Cardiac muscle cell (in vitro differentiated cells and primary cell): ENCODE data around the gene UVSSA. TPM values are rescaled to one million over a fixed set of nuclear protein-coding genes. Genes with fewer than 3 reads are reported as not detected.
"Not testable (repeated sequence)": the region's sequence is repeated elsewhere in the genome, so short reads cannot be mapped to it uniquely, and the experiment has no call there.

Experiments
- DNase-seq, 2 donors: peaks; one replicate each; pipeline versions ENCODE4 v3.0.0 to v3.0.0-alpha.2; 2010 to 2017; ENCODE audit warnings: low read depth in 1 of 2, low spot score in 1 of 2
- H3K27ac ChIP-seq: fragments of 200-600 bp; sonication (generic); 2 replicates; pipeline ENCODE4 v1.5.1; 2016
- H3K27me3 ChIP-seq: fragments of 200-600 bp; sonication (generic); 2 replicates; pipeline ENCODE4 v1.6.0; 2016; ENCODE audit warnings: control low read depth
- H3K36me3 ChIP-seq: fragments of 200-600 bp; sonication (generic); 2 replicates; pipeline ENCODE4 v1.5.1; 2016; ENCODE audit warnings: control low read depth
- H3K4me1 ChIP-seq: fragments of 200-600 bp; sonication (generic); 2 replicates; pipeline ENCODE4 v1.8.1; 2017; ENCODE audit warnings: low read depth, mild to moderate bottlenecking, mixed run types
- H3K4me3 ChIP-seq: fragments of 200-600 bp; sonication (generic); 2 replicates; pipeline ENCODE4 v1.5.1; 2016; ENCODE audit warnings: mild to moderate bottlenecking
- H3K9me3 ChIP-seq: fragments of 200-600 bp; sonication (generic); 2 replicates; pipeline ENCODE4 v1.5.1; 2017; ENCODE audit warnings: low read depth, mild to moderate bottlenecking, control low read depth
- CTCF ChIP-seq: IDR thresholded peaks from 2 replicates; pipeline ENCODE4 v1.5.1; 2012; ENCODE audit warnings: low read depth, mild to moderate bottlenecking, low read length
- polyA plus RNA-seq: library from polyadenylated mRNA; unstranded; fragments of >200 nt; fragmentation: Nextera tagmentation; extraction: Ambion mirVana; gene quantifications from 2 replicates; pipeline ENCODE4 v1.2.1, GENCODE V29; 2016
- total RNA-seq: library from RNA; depleted of rRNA; stranded (reverse); fragments of >200 nt; gene quantifications from 2 replicates; pipeline ENCODE4 v1.2.3, GENCODE V29; 2016

The UVSSA gene
- total and polyA plus RNA-seq, 2 experiments from 2014 or later: 7.2 to 14.1 TPM

GRCh38 chr4:1369479-1370079 is 22.6 kb downstream of the UVSSA start:
- no peak overlapping the region for H3K27ac ChIP-seq
- no peaks in the 10 kb centered on the region for H3K27me3 ChIP-seq
- TF ChIP-seq CTCF: no peak

GRCh38 chr4:1370321-1371124 is 23.5 kb downstream of the UVSSA start:
- Histone ChIP-seq H3K36me3 (no peaks in the 10 kb centered on the region), H3K27ac (no peak overlapping the region), H3K4me1 (no peaks in the 10 kb centered on the region), H3K9me3 (no peaks in the 10 kb centered on the region), H3K27me3 (no peaks in the 10 kb centered on the region), H3K4me3 (no peak overlapping the region)
- no peak for DNase-seq
- no peak for TF ChIP-seq CTCF

More at GRCh38 chr4:1369479-1370079, 22.6 kb downstream of the UVSSA start:
- Histone ChIP-seq H3K9me3 (no peaks in the 10 kb centered on the region), H3K4me3 (no peak overlapping the region), H3K36me3 (no peaks in the 10 kb centered on the region), H3K4me1 (no peaks in the 10 kb centered on the region)
- DNase-seq: no peak

GRCh38 chr4:1371176-1372165 is 24.5 kb downstream of the UVSSA start:
- Histone ChIP-seq H3K27ac (no peak overlapping the region), H3K4me1 (no peaks in the 10 kb centered on the region), H3K9me3 (no peaks in the 10 kb centered on the region), H3K36me3 (no peaks in the 10 kb centered on the region), H3K27me3 (no peaks in the 10 kb centered on the region), H3K4me3 (no peak overlapping the region)
- TF ChIP-seq CTCF: no peak
- DNase-seq: no peak

GRCh38 chr4:1372576-1372975 is 25.6 kb downstream of the UVSSA start:
- H3K27ac ChIP-seq, H3K36me3 ChIP-seq, H3K9me3 ChIP-seq: not testable (repeated sequence)

GRCh38 chr4:1373892-1374705 is 27.1 kb downstream of the UVSSA start:
- no peak overlapping the region for H3K27ac ChIP-seq
- TF ChIP-seq CTCF: no peak
- H3K4me1 ChIP-seq: no peaks in the 10 kb centered on the region
- no peaks in the 10 kb centered on the region for H3K9me3 ChIP-seq
- DNase-seq: no peak
- H3K27me3 ChIP-seq: no peaks in the 10 kb centered on the region
- no peaks in the 10 kb centered on the region for H3K36me3 ChIP-seq
- H3K4me3 ChIP-seq: no peak overlapping the region

More at GRCh38 chr4:1372576-1372975, 25.6 kb downstream of the UVSSA start:
- H3K4me3 ChIP-seq, H3K4me1 ChIP-seq, H3K27me3 ChIP-seq, DNase-seq: not testable (repeated sequence)
